ENCODE data around the gene NEGR1. TPM values are rescaled to one million over a fixed set of nuclear protein-coding genes. Genes with fewer than 3 reads are reported as not detected.

NEGR1 gene
- total and polyA plus RNA-seq, 9 donors: 4.7 to 15.1 (median 9.1) TPM

DNA sequence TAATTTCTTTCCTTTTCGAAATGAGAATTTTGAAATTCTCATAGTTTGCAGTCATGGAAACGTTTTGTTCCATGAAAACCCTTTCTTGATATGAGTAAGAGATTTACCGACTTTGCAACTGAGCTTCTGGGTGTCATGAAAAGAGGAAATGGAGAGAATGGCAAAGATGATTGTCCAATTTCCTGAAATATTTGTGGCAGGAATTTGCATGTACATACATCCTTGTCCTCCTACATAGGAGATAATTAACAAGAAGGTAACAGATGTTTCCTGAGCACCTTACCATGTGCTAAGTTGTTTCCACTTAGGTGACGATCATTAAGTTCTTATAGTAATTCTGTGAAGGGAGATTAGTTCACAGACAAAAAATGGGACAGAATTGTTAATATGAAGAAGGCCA lies 170.7 kb downstream of the NEGR1 start:
- intact Hi-C loops (cut with DNase I): no loop called here
- no peak overlapping the region for H3K4me3 ChIP-seq
- no peak for TF ChIP-seq POLR2A (IDR thresholded peaks at IDR 0.05)
- TF ChIP-seq EP300 (IDR thresholded peaks at IDR 0.05): no peak
- TF ChIP-seq, protein P1, sequence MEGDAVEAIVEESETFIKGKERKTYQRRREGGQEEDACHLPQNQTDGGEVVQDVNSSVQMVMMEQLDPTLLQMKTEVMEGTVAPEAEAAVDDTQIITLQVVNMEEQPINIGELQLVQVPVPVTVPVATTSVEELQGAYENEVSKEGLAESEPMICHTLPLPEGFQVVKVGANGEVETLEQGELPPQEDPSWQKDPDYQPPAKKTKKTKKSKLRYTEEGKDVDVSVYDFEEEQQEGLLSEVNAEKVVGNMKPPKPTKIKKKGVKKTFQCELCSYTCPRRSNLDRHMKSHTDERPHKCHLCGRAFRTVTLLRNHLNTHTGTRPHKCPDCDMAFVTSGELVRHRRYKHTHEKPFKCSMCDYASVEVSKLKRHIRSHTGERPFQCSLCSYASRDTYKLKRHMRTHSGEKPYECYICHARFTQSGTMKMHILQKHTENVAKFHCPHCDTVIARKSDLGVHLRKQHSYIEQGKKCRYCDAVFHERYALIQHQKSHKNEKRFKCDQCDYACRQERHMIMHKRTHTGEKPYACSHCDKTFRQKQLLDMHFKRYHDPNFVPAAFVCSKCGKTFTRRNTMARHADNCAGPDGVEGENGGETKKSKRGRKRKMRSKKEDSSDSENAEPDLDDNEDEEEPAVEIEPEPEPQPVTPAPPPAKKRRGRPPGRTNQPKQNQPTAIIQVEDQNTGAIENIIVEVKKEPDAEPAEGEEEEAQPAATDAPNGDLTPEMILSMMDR (IDR thresholded peaks at IDR 0.05): no peak
- H3K27ac ChIP-seq: no peak overlapping the region
- WGBS, 3 donors: 88 to 89% (median 89%) methylated on average over 4 of the region's 4 CpGs
- H3K4me1 ChIP-seq (ENCODE audit: insufficient read depth): no peaks in the 10 kb centered on the region
- DNase-seq: no peak
- no peaks in the 10 kb centered on the region for H3K36me3 ChIP-seq
- H3K9me3 ChIP-seq: no peaks in the 10 kb centered on the region
- no peaks in the 10 kb centered on the region for H3K27me3 ChIP-seq

DNA sequence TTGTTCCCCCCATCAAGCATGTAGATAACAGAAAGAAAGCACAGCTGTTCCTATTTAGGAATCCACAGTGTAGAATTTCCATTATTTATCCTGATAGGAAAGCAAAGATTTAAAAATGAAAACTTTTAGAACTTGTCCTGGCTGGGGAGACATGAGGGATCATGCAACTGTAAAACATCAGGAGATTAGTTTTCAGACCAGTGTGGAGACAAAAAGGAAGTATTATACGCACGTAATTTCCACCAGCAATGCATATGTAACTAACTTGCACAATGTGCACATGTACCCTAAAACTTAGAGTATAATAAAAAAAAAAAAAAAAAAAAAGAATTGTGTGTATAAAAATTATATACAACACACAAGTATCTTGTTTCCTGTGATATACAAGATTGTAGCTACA lies 172.4 kb downstream of the NEGR1 start:
- Histone ChIP-seq H3K9me3 (no peaks in the 10 kb centered on the region), H3K36me3 (no peaks in the 10 kb centered on the region), H3K27me3 (no peaks in the 10 kb centered on the region), H3K27ac (no peak overlapping the region), H3K4me1 (ENCODE audit: insufficient read depth) (no peaks in the 10 kb centered on the region), H3K4me3 (no peak overlapping the region)
- intact Hi-C loops (cut with DNase I): no loop called here
- TF ChIP-seq, protein P1 (IDR thresholded peaks at IDR 0.05): no peak
- no peak for TF ChIP-seq EP300 (IDR thresholded peaks at IDR 0.05)
- no peak for TF ChIP-seq POLR2A (IDR thresholded peaks at IDR 0.05)
- 5 to 18% (median 12%) methylated on average over 2 of the region's 2 CpGs for WGBS, 3 donors
- DNase-seq: no peak

DNA sequence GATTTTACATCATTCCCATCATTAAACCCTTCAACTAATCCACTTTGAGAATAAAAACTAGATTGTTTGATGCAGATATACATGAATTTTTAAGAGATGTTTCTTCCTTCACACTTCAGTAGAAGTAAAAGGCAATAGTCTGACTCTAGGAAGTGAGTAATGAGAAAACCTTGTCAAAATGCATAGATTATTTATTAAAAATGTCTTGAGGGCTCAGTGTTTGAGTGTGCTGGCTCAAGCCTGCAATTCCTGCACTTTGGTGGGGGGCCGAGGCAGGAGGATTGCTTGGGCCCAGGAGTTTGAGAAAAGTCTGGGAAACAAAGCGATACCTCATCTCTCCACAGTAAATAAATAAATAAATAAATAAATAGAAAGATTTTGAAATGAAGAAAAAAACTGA lies 177.1 kb downstream of the NEGR1 start:
- Histone ChIP-seq H3K36me3 (no peaks in the 10 kb centered on the region), H3K4me3 (no peak overlapping the region), H3K4me1 (ENCODE audit: insufficient read depth) (no peaks in the 10 kb centered on the region), H3K27me3 (no peaks in the 10 kb centered on the region), H3K9me3 (no peaks in the 10 kb centered on the region), H3K27ac (no peak overlapping the region)
- 95 to 96% (median 96%) methylated on average over 2 of the region's 2 CpGs for whole genome bisulfite sequencing, 3 donors
- intact Hi-C loops (cut with DNase I): no loop called here
- DNase-seq: no peak
- TF ChIP-seq EP300 (IDR thresholded peaks at IDR 0.05): no peak
- TF ChIP-seq POLR2A (IDR thresholded peaks at IDR 0.05): no peak
- TF ChIP-seq, protein P1 (IDR thresholded peaks at IDR 0.05): no peak

DNA sequence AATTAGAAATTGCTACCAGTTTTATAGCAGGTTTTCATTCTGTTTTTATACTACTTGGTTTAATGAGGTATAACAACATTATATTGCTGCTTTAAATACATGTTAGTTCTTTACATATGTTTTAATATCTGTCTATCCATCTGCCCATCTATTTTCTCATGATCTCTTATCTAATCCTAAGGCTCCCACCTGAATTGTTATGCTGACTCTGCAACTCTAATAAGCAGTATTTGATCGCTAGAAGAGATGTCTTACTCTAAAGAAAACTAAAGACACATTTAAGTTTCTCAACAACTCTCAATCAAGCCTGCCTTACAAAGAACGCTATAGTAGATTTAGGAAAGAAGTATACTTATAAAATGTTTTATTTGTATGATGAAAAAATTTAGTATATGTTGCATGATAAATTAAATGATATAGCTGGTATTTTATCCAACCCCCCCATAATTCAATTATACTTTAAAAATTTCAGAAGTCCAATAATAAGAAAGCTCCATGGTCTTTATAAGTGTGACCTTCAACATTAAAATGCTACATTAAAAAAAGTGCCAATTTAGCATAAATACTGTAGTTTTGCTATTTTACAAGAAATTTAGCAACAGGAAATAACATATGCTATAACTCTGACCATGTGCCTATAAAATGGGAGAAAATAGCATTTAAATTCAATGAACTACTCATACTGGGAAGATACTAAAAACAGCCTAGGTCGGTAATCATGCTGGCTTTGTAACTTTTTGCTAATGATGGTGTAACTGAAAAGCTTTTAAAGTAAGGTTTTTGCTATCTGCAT lies 180.3 kb downstream of the NEGR1 start:
- no peaks in the 10 kb centered on the region for H3K9me3 ChIP-seq
- WGBS, 3 donors: 90 to 94% (median 90%) methylated on average over 3 of the region's 3 CpGs
- intact Hi-C loops (cut with DNase I): no loop called here
- H3K27ac ChIP-seq: no peak overlapping the region
- H3K36me3 ChIP-seq: no peaks in the 10 kb centered on the region
- no peak for TF ChIP-seq EP300 (IDR thresholded peaks at IDR 0.05)
- no peak for TF ChIP-seq POLR2A (IDR thresholded peaks at IDR 0.05)
- TF ChIP-seq, protein P1 (IDR thresholded peaks at IDR 0.05): no peak
- no peak overlapping the region for H3K4me3 ChIP-seq
- H3K27me3 ChIP-seq: no peaks in the 10 kb centered on the region
- DNase-seq: no peak
- no peaks in the 10 kb centered on the region for H3K4me1 ChIP-seq (ENCODE audit: insufficient read depth)

Data from ovary (tissue), 9 donors.